T47D (cell line): ENCODE measurements around the gene BRD3OS.

Experiments used
- DNase-seq, 2 experiments: peaks; one replicate each; pipeline versions ENCODE4 v3.0.0 to v3.0.0-alpha.2; 2011 to 2012; ENCODE audit warnings: low read depth in 1 of 2, low spot score in 1 of 2
- JUND ChIP-seq: IDR thresholded peaks from 2 replicates; pipeline ENCODE4 v1.6.1; 2012; ENCODE audit warnings: low read depth
- in situ Hi-C: cut with HindIII; loops from 2 replicates; pipeline ENCODE4 v1.10.0; 2016; ENCODE audit warnings: low sequenced_read_pairs, low pct_unique_long_range_greater_than_20kb

The BRD3OS gene

GRCh38 chr9:134047868-134048581 lies 22.7 kb downstream of the BRD3OS start:
- TF ChIP-seq JUND = no peak
- no peak for DNase-seq
- in situ Hi-C loops = no loop called here

DNA sequence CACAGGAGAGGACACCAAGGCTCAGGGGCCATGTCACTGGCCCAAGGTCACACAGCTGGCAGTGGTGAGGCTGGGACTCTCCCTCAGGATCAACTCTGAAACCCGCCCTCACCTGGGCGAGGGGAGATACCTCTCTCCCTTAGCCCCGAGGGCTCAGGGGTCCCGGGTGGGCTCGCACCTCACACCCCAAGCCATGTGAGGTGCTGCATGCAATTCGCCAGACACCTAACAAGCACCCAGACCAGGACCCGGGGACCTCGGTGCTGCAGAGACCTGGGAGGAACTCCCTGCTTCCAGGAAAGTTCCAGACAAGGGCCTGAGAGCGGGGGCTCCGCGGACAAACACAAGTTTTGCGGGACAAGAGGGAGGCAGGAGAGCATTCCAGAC lies 23.3 kb downstream of the BRD3OS start:
- DNase-seq = no peak
- TF ChIP-seq JUND = no peak
- in situ Hi-C loops = no loop called here

DNA sequence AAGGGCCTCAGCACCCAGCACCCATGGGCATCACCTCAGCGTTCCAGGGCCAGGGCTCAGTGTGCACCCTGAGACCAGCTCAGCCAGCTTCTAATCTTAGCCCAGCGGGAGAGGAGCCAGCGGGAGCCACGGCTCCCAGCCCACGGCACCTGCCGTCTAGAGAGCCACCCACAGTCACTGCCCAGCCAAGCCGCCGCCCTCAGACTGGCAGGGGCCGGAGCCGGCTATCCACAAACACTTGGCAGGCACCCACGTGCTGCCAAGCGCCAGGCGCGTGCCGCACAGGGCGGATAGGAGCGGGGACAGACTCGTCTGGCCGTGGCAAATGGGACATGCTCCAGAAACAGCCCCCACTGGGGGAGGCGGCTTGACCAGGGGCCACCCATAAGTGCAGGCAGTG lies 24.0 kb downstream of the BRD3OS start:
- TF ChIP-seq JUND = no peak
- in situ Hi-C loops = no loop called here
- DNase-seq = no peak

DNA sequence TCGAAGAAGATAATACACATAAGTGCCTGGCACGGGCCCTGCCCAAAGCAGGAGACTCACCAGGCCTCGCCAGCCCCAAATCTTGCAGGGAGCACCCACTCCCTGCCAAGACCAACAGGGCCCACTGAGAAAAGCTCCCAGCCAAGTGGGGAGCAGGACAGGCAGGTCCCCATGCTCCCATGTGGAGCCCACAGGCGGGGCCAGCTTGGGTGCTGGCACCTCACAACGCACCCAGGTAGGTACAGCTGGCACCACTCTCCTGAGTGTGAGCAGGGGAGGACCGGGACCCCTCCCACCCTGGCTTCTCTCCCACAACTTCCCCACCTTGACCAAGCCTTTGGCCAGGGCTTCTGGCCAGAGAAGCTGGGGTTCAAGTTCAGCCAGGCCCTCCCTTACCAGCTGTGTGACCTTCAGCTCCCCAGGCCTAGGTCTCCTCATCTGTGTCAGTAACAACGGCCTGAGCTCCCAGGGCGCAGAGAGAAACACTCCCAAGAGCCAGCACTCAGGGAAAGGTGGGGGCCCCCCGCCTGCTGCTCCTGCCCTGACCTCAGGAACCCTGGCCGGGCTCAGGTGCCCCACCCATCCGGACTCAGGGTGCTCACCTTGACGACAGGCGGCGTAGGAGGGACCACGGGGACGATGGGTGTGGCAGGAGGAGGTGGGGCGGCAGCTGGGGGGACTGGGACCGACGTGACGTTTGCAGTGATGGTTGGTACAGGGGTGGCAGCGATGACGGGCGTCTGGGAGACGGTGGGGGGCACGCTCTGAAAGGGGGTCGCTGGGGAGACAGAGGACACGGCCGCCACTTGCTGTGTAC lies 24.7 kb downstream of the BRD3OS start:
- DNase-seq = no peak
- in situ Hi-C loops = no loop called here
- TF ChIP-seq JUND = no peak

DNA sequence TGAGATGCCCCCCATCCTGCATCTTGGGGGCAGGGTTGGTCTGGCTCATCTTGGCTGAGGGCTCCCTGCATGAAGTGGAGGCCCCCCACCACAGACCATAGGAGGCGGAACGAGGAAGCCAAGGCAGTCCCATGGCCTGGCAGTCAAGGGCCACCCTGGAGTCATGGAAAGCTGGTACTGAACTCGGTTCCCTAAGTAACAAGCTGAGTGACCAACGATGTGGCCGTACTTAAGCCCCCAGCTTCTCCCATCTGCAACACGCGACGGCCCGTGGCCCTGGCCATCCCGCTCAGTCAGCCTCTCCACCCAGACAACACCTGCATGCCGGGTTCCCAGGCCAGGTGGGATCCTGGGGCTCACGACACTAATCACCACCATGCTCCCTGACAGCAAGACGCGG lies 25.4 kb downstream of the BRD3OS start:
- TF ChIP-seq JUND = no peak
- no peak for DNase-seq
- in situ Hi-C loops = no loop called here

GRCh38 chr9:134051319-134051718 lies 26.0 kb downstream of the BRD3OS start:
- no peak for DNase-seq
- TF ChIP-seq JUND = no peak
- in situ Hi-C loops = no loop called here

- no peak for TF ChIP-seq JUND
- in situ Hi-C loops = no loop called here
- DNase-seq = no peak
These were observed 27.2 kb downstream of the BRD3OS start for GRCh38 chr9:134052491-134052890.

DNA sequence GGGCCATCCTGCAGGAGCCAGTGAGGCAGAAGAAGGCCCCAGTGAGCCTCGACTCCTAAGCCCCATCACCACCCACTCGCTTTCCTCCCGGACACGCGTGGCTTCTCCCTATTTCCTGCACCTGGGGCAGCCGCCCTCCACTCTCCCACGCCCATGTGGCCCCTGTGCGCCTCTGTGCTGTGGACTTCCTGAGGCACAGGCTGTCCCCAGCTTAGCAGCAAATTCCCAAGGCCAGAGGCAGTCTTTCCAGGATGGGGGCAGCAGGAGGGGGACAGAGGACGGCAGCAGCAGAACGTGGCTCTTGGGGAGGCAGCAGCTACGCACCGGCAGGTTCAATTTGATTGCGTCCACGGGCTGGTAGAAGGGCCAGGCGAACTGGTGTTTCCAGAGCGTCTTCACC lies 27.7 kb downstream of the BRD3OS start:
- in situ Hi-C loops = no loop called here
- DNase-seq = no peak

DNA sequence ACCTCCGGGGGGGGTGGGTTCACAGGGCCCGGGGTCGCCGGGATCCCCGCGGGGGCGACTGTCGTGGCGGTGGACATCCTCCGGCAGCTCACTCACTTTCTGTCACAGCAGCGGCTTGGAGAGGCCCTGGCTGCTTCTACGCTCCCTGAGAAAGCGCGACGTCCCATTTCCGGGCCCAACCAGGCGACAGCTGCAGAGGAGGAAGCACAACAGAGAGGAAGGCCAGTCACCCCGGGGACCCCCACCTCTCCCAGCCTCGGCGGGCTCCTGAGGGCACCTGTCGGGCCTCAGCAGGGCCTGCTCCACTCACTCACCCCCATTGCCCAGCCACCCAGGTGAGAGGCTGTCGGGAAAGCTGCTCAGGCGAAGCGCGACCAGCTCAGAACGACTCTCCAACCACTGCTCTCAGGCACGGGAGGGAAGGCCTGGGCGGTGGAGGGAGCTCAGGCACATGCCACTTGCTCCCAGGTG lies 28.2 kb downstream of the BRD3OS start:
- no peak for DNase-seq
- in situ Hi-C loops = no loop called here
- TF ChIP-seq JUND = no peak

More for the DNA sequence above, 27.7 kb downstream of the BRD3OS start:
- no peak for TF ChIP-seq JUND

- TF ChIP-seq JUND = no peak
- in situ Hi-C loops = no loop called here
These were observed 28.9 kb downstream of the BRD3OS start for GRCh38 chr9:134053941-134054761.

GRCh38 chr9:134054891-134055811 lies 29.9 kb downstream of the BRD3OS start:
- in situ Hi-C loops = no loop called here

More at GRCh38 chr9:134053941-134054761, 28.9 kb downstream of the BRD3OS start:
- no peak for DNase-seq

More at GRCh38 chr9:134054891-134055811, 29.9 kb downstream of the BRD3OS start:
- no peak for DNase-seq
- no peak for TF ChIP-seq JUND
